ENCODE measurements around the gene RBM25. TPM values are rescaled to one million over a fixed set of nuclear protein-coding genes. Genes with fewer than 3 reads are reported as not detected.

Gene RBM25
- total and polyA plus RNA-seq, 12 donors: 13.5 to 51.4 (median 39.9) TPM

DNA sequence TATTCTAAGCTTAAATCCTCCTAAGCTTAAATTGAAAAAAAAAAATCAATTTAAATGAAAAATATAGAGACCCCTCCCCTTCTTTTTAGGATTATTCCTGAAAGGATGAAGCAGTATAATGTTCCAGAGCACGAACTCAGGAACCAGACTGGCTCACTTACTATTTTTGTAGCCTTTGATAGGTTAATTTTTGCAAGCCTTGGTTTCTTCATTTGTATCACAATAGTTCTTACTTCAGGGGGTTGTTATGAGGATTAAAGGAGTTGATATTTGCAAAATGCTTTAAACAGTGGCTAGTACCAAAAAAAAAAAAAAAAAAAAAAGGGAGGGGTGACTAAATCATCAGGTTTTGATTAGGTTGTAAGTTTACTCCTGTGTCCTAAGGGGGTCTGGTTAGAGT lies 3.1 kb upstream of the RBM25 start:
- Histone ChIP-seq H3K36me3 (peaks cover 0 to under 1% (median 0%) of the 10 kb centered on the region in 9 donors), H3K9me3 (no peaks in the 10 kb centered on the region), H3K27me3 (no peaks in the 10 kb centered on the region), H3K4me3 (no peak overlapping the region), H3K4me1 (peaks cover 5 to 20% (median 14%) of the 10 kb centered on the region in 9 donors), H3K27ac (no peak overlapping the region)
- DNase-seq (no peak), ATAC-seq (no peak)
- TF ChIP-seq, protein P1, sequence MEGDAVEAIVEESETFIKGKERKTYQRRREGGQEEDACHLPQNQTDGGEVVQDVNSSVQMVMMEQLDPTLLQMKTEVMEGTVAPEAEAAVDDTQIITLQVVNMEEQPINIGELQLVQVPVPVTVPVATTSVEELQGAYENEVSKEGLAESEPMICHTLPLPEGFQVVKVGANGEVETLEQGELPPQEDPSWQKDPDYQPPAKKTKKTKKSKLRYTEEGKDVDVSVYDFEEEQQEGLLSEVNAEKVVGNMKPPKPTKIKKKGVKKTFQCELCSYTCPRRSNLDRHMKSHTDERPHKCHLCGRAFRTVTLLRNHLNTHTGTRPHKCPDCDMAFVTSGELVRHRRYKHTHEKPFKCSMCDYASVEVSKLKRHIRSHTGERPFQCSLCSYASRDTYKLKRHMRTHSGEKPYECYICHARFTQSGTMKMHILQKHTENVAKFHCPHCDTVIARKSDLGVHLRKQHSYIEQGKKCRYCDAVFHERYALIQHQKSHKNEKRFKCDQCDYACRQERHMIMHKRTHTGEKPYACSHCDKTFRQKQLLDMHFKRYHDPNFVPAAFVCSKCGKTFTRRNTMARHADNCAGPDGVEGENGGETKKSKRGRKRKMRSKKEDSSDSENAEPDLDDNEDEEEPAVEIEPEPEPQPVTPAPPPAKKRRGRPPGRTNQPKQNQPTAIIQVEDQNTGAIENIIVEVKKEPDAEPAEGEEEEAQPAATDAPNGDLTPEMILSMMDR (IDR thresholded peaks at IDR 0.05): no peak
- intact Hi-C loops (cut with DNase I): no loop called here
- WGBS, 2 donors: 86 to 90% methylated on average over 1 of the region's 1 CpG

DNA sequence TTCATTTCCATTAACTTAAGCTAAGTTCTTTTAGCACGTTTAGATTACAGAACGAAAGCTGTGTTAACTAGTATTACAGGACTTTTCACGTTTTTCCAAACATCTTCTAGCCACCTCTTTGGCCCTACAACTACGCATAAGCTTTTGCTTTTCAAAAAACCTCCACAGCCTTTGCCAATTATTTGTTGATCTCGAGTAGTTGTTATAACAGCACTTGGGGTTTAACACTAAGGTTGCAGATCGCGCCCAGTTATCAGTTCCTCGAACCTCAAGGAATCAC lies 450 bp upstream of the RBM25 start:
- Histone ChIP-seq H3K9me3 (no peaks in the 10 kb centered on the region), H3K27ac (peak overlapping the region; percentile 71 to 95 (median 92)), H3K36me3 (peaks cover 0 to 14% (median 0%) of the 10 kb centered on the region in 9 donors), H3K4me1 (peaks cover 5 to 46% (median 39%) of the 10 kb centered on the region in 9 donors), H3K27me3 (no peaks in the 10 kb centered on the region), H3K4me3 (peak overlapping the region; percentile 23 to 91 (median 78))
- intact Hi-C loops (cut with DNase I): loop anchor here in 3 of 10 donors (1.0 to 2.0 kb wide), 2 partner anchors 31 kb away; partner anchors contain the start of gene ZFYVE1 (in 3 of the 3)
- ATAC-seq (no peak), DNase-seq (no peak)
- 3 to 5% methylated on average over 8 of the region's 8 CpGs for WGBS, 2 donors
- TF ChIP-seq, protein P1 (IDR thresholded peaks at IDR 0.05): peak in 1 of 9 donors; percentile 7

DNA sequence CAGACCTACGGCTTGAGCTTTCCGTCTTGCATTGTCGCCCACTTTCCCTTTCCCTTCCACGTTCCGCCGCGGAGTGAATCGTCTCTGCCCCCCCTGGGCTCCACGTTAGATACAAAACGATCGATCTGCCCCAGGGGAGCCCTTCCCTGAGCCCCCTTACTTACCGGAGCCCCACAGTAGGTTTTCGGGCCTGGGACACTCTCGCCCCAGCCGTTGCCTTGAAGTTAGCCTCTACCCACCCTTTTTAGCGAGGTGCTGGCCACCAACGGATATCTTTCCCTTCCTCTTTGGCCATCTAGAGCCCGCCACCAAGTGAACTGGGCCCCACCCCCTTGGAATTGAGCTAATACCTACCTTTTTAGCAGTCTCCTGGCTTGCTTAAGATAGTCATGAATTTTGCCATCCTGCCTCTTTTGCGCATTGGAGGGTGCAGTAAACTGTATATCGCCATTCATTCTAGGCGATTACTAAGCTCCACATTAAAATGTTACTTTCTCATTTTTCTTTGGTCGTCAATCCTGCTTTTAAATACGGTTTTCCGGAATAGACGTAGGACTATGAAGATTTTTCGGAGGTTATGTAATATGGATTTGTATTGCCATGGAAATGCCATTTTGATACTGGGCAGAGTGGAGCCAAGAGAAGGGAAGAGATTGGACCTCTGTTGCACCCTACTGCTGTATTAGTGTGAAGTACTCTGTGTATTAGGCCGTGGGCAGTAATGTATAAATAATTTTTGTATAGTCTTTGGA lies 764 bp downstream of the RBM25 start:
- Histone ChIP-seq H3K27ac (peak overlapping the region; percentile 65 to 95 (median 92)), H3K4me3 (peak overlapping the region; percentile 67 to 91 (median 80)), H3K36me3 (peaks cover 0 to 23% (median 0%) of the 10 kb centered on the region in 9 donors), H3K27me3 (no peaks in the 10 kb centered on the region), H3K9me3 (no peaks in the 10 kb centered on the region), H3K4me1 (peaks cover 5 to 55% (median 47%) of the 10 kb centered on the region in 9 donors)
- ATAC-seq (peak; percentile 8 to 56 (median 40)), DNase-seq (peak in 1 of 2 donors; percentile 42)
- intact Hi-C loops (cut with DNase I): loop anchor here in 3 of 10 donors (1.0 to 2.0 kb wide), 2 partner anchors 32 kb away; partner anchors contain the start of gene ZFYVE1 (in 3 of the 3)
- TF ChIP-seq, protein P1 (IDR thresholded peaks at IDR 0.05): no peak
- 0 to 1% methylated on average over 21 to 27 of the region's 27 CpGs for WGBS, 2 donors

DNA sequence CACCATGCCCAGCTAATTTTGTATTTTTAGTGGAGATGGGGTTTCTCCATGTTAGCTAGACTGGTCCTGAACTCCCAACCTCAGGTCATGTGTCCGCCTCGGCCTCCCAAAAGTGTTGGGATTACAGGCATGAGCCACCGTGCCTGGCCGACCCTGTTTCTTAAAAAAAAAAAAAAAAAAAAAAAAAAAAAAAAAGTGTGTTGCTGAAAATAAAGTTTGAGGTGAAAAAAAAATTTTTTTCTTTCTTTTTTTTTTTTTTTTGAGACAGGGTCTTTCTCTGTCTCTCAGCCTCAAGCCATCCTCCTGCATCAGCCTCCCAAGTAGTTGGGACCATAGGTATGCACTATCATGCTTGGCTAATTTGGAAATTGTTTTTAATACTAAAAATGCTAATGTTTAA lies 11.3 kb downstream of the RBM25 start:
- Histone ChIP-seq H3K4me3 (no peak overlapping the region), H3K27ac (no peak overlapping the region), H3K4me1 (peaks cover 0 to 17% (median 9%) of the 10 kb centered on the region in 9 donors), H3K36me3 (peaks cover 0 to 85% (median 14%) of the 10 kb centered on the region in 9 donors), H3K9me3 (no peaks in the 10 kb centered on the region), H3K27me3 (no peaks in the 10 kb centered on the region)
- 95 to 99% methylated on average over 4 of the region's 4 CpGs for WGBS, 2 donors
- TF ChIP-seq, protein P1 (IDR thresholded peaks at IDR 0.05): no peak
- no peak for ATAC-seq
- no peak for DNase-seq
- intact Hi-C loops (cut with DNase I): loop anchor here in 1 of 10 donors (5.0 kb wide), 1 partner anchor 1732 kb away; no protein-coding TSS in a partner anchor
